Hepatocyte (in vitro differentiated cells): ENCODE results near the gene DCLK2.

Experiments
- CTCF ChIP-seq: fragments of 200-600 bp; sonication (generic); IDR thresholded peaks from 2 replicates; pipeline ENCODE4 v1.5.1; 2016; ENCODE audit warnings: antibody characterized with exemption, mild to moderate bottlenecking; ENCODE audit not compliant: poor library complexity
- EZH2 ChIP-seq: fragments of 200-600 bp; sonication (generic); IDR thresholded peaks from 2 replicates; pipeline ENCODE4 v1.6.1; 2016; ENCODE audit warnings: antibody characterized with exemption, mild to moderate bottlenecking, borderline replicate concordance
- EZH2phosphoT487 ChIP-seq: fragments of 200-600 bp; sonication (generic); IDR thresholded peaks from one replicate; pipeline ENCODE4 v1.6.1; 2018; ENCODE audit warnings: antibody characterized with exemption, mild to moderate bottlenecking, low read depth, moderate library complexity; ENCODE audit not compliant: unreplicated experiment, severe bottlenecking

GRCh38 chr4:150063128-150063527 is 15.1 kb upstream of the DCLK2 start:
- TF ChIP-seq EZH2: no peak
- TF ChIP-seq CTCF: no peak
- TF ChIP-seq EZH2phosphoT487: no peak
